Keratinocyte (primary cell): Measurements from ENCODE around the gene LMOD1. TPM values are rescaled to one million over a fixed set of nuclear protein-coding genes. Genes with fewer than 3 reads are reported as not detected.

ENCODE experiments used
- DNase-seq: peaks from one replicate; pipeline ENCODE4 v3.0.0-alpha.2; 2011; ENCODE audit warnings: low read depth, missing footprints, low spot score
- FAIRE-seq: peaks from 2 replicates; lab custom pipeline; 2011; peaks lifted over from hg19 to GRCh38; lab: Jason Lieb, UNC
- H2AFZ ChIP-seq: 2 replicates; pipeline ENCODE4 v1.6.0; 2012; ENCODE audit warnings: low read length, control low read depth, inconsistent platforms; ENCODE audit not compliant: control insufficient read depth
- H3K27ac ChIP-seq: 2 replicates; pipeline ENCODE4 v1.5.1; 2011; ENCODE audit warnings: low read length; ENCODE audit not compliant: control insufficient read depth, insufficient read depth
- H3K27me3 ChIP-seq: 3 replicates; pipeline ENCODE4 v1.6.0; 2011; ENCODE audit warnings: low read length; ENCODE audit not compliant: control insufficient read depth, insufficient read depth; ENCODE audit errors: extremely low read depth
- H3K36me3 ChIP-seq, 2 experiments: 2 replicates in 1 of 2; 3 replicates in 1 of 2; pipeline ENCODE4 v1.5.1; 2011; ENCODE audit warnings: low read length in 2 of 2, mild to moderate bottlenecking in 1 of 2; ENCODE audit not compliant: control insufficient read depth in 2 of 2, insufficient read depth in 2 of 2; ENCODE audit errors: extremely low read depth in 1 of 2
- H3K4me1 ChIP-seq: 3 replicates; pipeline ENCODE4 v1.5.1; 2011; ENCODE audit warnings: low read length; ENCODE audit not compliant: control insufficient read depth, insufficient read depth; ENCODE audit errors: extremely low read depth
- H3K4me2 ChIP-seq: 3 replicates; pipeline ENCODE4 v1.6.0; 2011; ENCODE audit warnings: low read depth, low read length; ENCODE audit not compliant: control insufficient read depth, insufficient read depth; ENCODE audit errors: extremely low read depth
- H3K4me3 ChIP-seq, 3 experiments: fragments of 200-600 bp in 1 of 3; sonication (generic) in 1 of 3; 2 replicates in 2 of 3; 3 replicates in 1 of 3; pipeline ENCODE4 v1.5.1; 2011 to 2016; ENCODE audit warnings: low read length in 3 of 3, mild to moderate bottlenecking in 3 of 3, control low read depth in 2 of 3, inconsistent platforms in 1 of 3, low read depth in 1 of 3, mixed read lengths in 1 of 3, mixed run types in 1 of 3, moderate library complexity in 1 of 3; ENCODE audit not compliant: control insufficient read depth in 2 of 3, insufficient read depth in 2 of 3; ENCODE audit errors: extremely low read depth in 1 of 3
- H3K79me2 ChIP-seq: 2 replicates; pipeline ENCODE4 v1.6.0; 2012; ENCODE audit warnings: low read length; ENCODE audit not compliant: control insufficient read depth, insufficient read depth
- H3K9ac ChIP-seq: 3 replicates; pipeline ENCODE4 v1.6.0; 2011; ENCODE audit warnings: low read length; ENCODE audit not compliant: control insufficient read depth, insufficient read depth; ENCODE audit errors: extremely low read depth
- H3K9me1 ChIP-seq: 3 replicates; pipeline ENCODE4 v1.6.0; 2011; ENCODE audit warnings: low read length; ENCODE audit not compliant: control insufficient read depth, insufficient read depth; ENCODE audit errors: extremely low read depth
- H3K9me3 ChIP-seq: 2 replicates; pipeline ENCODE4 v1.5.1; 2012; ENCODE audit warnings: low read depth, low read length; ENCODE audit not compliant: control insufficient read depth
- H4K20me1 ChIP-seq: 3 replicates; pipeline ENCODE4 v1.6.0; 2011; ENCODE audit warnings: low read length; ENCODE audit not compliant: control insufficient read depth, insufficient read depth; ENCODE audit errors: extremely low read depth
- CTCF ChIP-seq, 3 experiments: IDR thresholded peaks in 1 of 3; conservative IDR thresholded peaks in 1 of 3; optimal IDR thresholded peaks in 1 of 3; 2 replicates in 2 of 3; 3 replicates in 1 of 3; pipeline versions ENCODE3 to v1.5.1; 2011; ENCODE audit warnings: low read length in 3 of 3, mild to moderate bottlenecking in 3 of 3, moderate library complexity in 2 of 3, control low read depth in 1 of 3, inconsistent platforms in 1 of 3; ENCODE audit not compliant: insufficient read depth in 2 of 3; ENCODE audit errors: extremely low read depth in 1 of 3
- EZH2 ChIP-seq: IDR thresholded peaks from one replicate; pipeline ENCODE4 v1.6.1; 2012; ENCODE audit warnings: inconsistent platforms, mild to moderate bottlenecking, low read length, moderate library complexity
- dilution Hi-C: fragments of 300-500 bp; cut with MboI; formaldehyde crosslinking; loops from one replicate; pipeline ENCODE4 v1.7.0; 2020; ENCODE audit warnings: low sequenced_read_pairs; ENCODE audit not compliant: extremely low pct_ligation_motif_present
- polyA plus RNA-seq, 5 experiments: library from polyadenylated mRNA; depleted of rRNA in 3 of 5; stranded (reverse) in 3 of 5; stranded (forward) in 1 of 5; unstranded in 1 of 5; fragments of >200 nt; gene quantifications; 1 replicate in 1 of 5; 2 replicates in 3 of 5; 3 replicates in 1 of 5; pipeline versions ENCODE4 v1.2.1 to v1.2.3, GENCODE V29; 2011 to 2012; ENCODE audit warnings: missing spikeins in 2 of 5, low read depth in 1 of 5, low replicate concordance in 1 of 5

Gene LMOD1
- polyA plus RNA-seq, 1 donor (not counting 4 experiments of a cell fraction or from before 2014, with no cell fraction given) = not detected

- peaks cover 39% of the 10 kb centered on the region for H3K79me2 ChIP-seq
- no peaks in the 10 kb centered on the region for H3K27me3 ChIP-seq
- peaks cover 8 to 12% of the 10 kb centered on the region in 2 experiments for H3K36me3 ChIP-seq
- no peak overlapping the region for H3K27ac ChIP-seq
- H3K9me1 ChIP-seq = no peaks in the 10 kb centered on the region
- no peaks in the 10 kb centered on the region for H3K9me3 ChIP-seq
- no peak overlapping the region for H2AFZ ChIP-seq
- dilution Hi-C loops = no loop called here
- no peaks in the 10 kb centered on the region for H4K20me1 ChIP-seq
- no peak overlapping the region for H3K4me3 ChIP-seq
- TF ChIP-seq EZH2 (no peak), CTCF (optimal IDR thresholded peaks at IDR 0.05 in 1 of 3, IDR thresholded peaks at IDR 0.05 in 1 of 3, conservative IDR thresholded peaks at IDR 0.05 in 1 of 3; ENCODE audit: extremely low read depth in 1 of 3, insufficient read depth in 2 of 3, low read length in 3 of 3) (no peak)
- DNase-seq (no peak), FAIRE-seq (no peak)
- H3K4me2 ChIP-seq = peak overlapping the region; percentile 16
- H3K4me1 ChIP-seq = peaks cover 49% of the 10 kb centered on the region
- no peak overlapping the region for H3K9ac ChIP-seq
Measured at GRCh38 chr1:201985355-201985754, 39.0 kb upstream of the LMOD1 start.

GRCh38 chr1:201984446-201984845 lies 38.1 kb upstream of the LMOD1 start:
- H4K20me1 ChIP-seq = no peaks in the 10 kb centered on the region
- peaks cover 2 to 7% of the 10 kb centered on the region in 2 experiments for H3K36me3 ChIP-seq
- FAIRE-seq (no peak), DNase-seq (no peak)
- H3K4me2 ChIP-seq = peak overlapping the region; percentile 38
- dilution Hi-C loops = no loop called here
- TF ChIP-seq CTCF (optimal IDR thresholded peaks at IDR 0.05 in 1 of 3, IDR thresholded peaks at IDR 0.05 in 1 of 3, conservative IDR thresholded peaks at IDR 0.05 in 1 of 3; ENCODE audit: extremely low read depth in 1 of 3, insufficient read depth in 2 of 3, low read length in 3 of 3) (no peak), EZH2 (no peak)
- H3K79me2 ChIP-seq = peaks cover 39% of the 10 kb centered on the region
- no peaks in the 10 kb centered on the region for H3K27me3 ChIP-seq
- no peak overlapping the region for H3K27ac ChIP-seq
- H3K4me1 ChIP-seq = peaks cover 40% of the 10 kb centered on the region
- H3K9me3 ChIP-seq = no peaks in the 10 kb centered on the region
- no peaks in the 10 kb centered on the region for H3K9me1 ChIP-seq
- no peak overlapping the region for H2AFZ ChIP-seq
- H3K9ac ChIP-seq = no peak overlapping the region
- H3K4me3 ChIP-seq = no peak overlapping the region
